Activated CD8-positive, alpha-beta memory T cell treated with anti-CD3 and anti-CD28 coated beads, Interleukin-2, amount 50 U/mL, for 1 hour (primary cell): ENCODE results near the gene TMEM63A.
"Not testable (repeated sequence)": the region's sequence is repeated elsewhere in the genome, so short reads cannot be mapped to it uniquely, and the experiment has no call there.

Source experiments
- DNase-seq: peaks from one replicate; pipeline ENCODE4 v3.0.0-alpha.2; 2020; ENCODE audit errors: extremely low read depth

The TMEM63A gene

GRCh38 chr1:225820522-225821120, 61.6 kb downstream of the TMEM63A start:
- DNase-seq = no peak

GRCh38 chr1:225819346-225820192, 62.6 kb downstream of the TMEM63A start:
- no peak for DNase-seq

GRCh38 chr1:225818229-225818628, 64.0 kb downstream of the TMEM63A start:
- no peak for DNase-seq

GRCh38 chr1:225817611-225818061, 64.5 kb downstream of the TMEM63A start:
- DNase-seq = no peak

- DNase-seq = no peak
Observed at GRCh38 chr1:225816643-225817538, 65.3 kb downstream of the TMEM63A start.

- DNase-seq = no peak
Observed at GRCh38 chr1:225815526-225816178, 66.5 kb downstream of the TMEM63A start.

- DNase-seq = not testable (repeated sequence)
Observed at GRCh38 chr1:225815090-225815489, 67.1 kb downstream of the TMEM63A start.

- DNase-seq = no peak
Observed at GRCh38 chr1:225814381-225814780, 67.8 kb downstream of the TMEM63A start.

- no peak for DNase-seq
Observed at GRCh38 chr1:225813214-225813964, 68.8 kb downstream of the TMEM63A start.

- no peak for DNase-seq
Observed at GRCh38 chr1:225812488-225813213, 69.5 kb downstream of the TMEM63A start.

- DNase-seq = no peak
Observed at GRCh38 chr1:225811622-225812487, 70.3 kb downstream of the TMEM63A start.

- DNase-seq = not testable (repeated sequence)
Observed at GRCh38 chr1:225810579-225811538, 71.3 kb downstream of the TMEM63A start.

GRCh38 chr1:225809842-225810578, 72.2 kb downstream of the TMEM63A start, which contains the start of gene EPHX1:
EPHX1 (plus strand) TSS chr1:225810124; CDS start chr1:225828730, 18,606 bp downstream.
- no peak for DNase-seq

- no peak for DNase-seq
Observed at GRCh38 chr1:225808136-225808535, 74.0 kb downstream of the TMEM63A start.

- not testable (repeated sequence) for DNase-seq
Observed at GRCh38 chr1:225806736-225807135, 75.4 kb downstream of the TMEM63A start.

- no peak for DNase-seq
Observed at GRCh38 chr1:225806249-225806648, 75.9 kb downstream of the TMEM63A start.

GRCh38 chr1:225801146-225801545, 81.0 kb downstream of the TMEM63A start:
- DNase-seq = not testable (repeated sequence)
